Astrocyte of the spinal cord (primary cell): ENCODE results near the gene PLP2.
A peak's percentile ranks its signal among the peaks of the same experiment; 100 is the strongest.
"Not testable (repeated sequence)": the region's sequence is repeated elsewhere in the genome, so short reads cannot be mapped to it uniquely, and the experiment has no call there.

Experiments used
- DNase-seq: peaks from one replicate; pipeline ENCODE4 v3.0.0; 2011; ENCODE audit warnings: low read depth, low spot score
- H3K4me3 ChIP-seq: 2 replicates; pipeline ENCODE4 v1.5.1; 2011; ENCODE audit warnings: low read depth, mild to moderate bottlenecking, low read length, moderate library complexity
- in situ Hi-C: cut with HindIII; loops from 2 replicates; pipeline ENCODE4 v1.10.0; 2017; ENCODE audit warnings: low sequenced_read_pairs
- TF ChIP-seq, protein P1 (sequence below): IDR thresholded peaks from 2 replicates; pipeline ENCODE4 v1.5.1; 2012; ENCODE audit warnings: low read depth, mild to moderate bottlenecking, low read length, inconsistent platforms

Gene PLP2

DNA sequence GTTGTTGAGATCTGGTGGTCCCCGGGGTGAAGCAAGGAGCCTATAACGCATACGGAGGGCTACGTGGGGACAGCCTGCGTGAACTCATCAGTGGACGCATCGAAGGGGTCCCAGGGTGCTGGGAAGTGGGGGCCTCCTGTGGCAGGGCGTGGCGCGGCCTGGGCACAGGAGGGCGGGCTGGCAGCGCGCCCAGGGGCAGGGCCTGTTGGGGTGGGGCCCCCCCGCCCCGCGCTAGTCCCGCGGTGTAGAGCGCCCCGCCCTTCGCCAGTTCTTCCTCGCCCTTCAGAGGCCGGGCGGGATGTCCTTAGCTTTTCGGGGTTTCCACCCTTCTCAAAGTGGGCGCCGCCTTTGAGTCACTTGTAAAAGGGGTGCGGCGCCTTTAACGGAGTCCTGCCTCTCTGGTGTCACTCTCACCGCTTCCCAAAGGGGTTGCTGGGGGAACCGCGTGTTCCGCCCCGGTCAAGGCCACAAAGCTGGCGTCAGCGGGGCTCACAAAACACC is 632 bp downstream of the PLP2 start:
- TF ChIP-seq, protein P1, sequence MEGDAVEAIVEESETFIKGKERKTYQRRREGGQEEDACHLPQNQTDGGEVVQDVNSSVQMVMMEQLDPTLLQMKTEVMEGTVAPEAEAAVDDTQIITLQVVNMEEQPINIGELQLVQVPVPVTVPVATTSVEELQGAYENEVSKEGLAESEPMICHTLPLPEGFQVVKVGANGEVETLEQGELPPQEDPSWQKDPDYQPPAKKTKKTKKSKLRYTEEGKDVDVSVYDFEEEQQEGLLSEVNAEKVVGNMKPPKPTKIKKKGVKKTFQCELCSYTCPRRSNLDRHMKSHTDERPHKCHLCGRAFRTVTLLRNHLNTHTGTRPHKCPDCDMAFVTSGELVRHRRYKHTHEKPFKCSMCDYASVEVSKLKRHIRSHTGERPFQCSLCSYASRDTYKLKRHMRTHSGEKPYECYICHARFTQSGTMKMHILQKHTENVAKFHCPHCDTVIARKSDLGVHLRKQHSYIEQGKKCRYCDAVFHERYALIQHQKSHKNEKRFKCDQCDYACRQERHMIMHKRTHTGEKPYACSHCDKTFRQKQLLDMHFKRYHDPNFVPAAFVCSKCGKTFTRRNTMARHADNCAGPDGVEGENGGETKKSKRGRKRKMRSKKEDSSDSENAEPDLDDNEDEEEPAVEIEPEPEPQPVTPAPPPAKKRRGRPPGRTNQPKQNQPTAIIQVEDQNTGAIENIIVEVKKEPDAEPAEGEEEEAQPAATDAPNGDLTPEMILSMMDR = no peak
- in situ Hi-C loops = no loop called here
- DNase-seq = peak; percentile 39
- H3K4me3 ChIP-seq = peak overlapping the region; percentile 72

DNA sequence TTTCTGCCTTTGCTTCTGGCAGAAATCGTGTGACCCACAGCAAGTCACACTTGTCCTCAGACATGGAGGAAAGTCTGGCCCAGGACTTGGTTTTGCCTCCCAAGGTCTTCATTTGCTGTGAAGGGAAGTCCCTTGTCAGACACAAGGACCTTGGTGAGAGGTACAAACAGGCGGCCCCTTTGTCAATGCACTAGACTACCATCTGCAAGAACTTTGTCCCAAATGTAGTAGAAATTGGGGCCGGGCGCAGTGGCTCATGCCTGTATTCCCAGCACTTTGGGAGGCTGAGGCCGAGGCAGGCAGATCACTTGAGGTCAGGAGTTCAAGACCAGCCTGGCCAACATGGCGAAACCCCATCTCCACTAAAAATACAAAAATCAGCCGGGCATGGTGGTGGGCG is 1.8 kb downstream of the PLP2 start:
- H3K4me3 ChIP-seq, DNase-seq, in situ Hi-C loops: not testable (repeated sequence)

DNA sequence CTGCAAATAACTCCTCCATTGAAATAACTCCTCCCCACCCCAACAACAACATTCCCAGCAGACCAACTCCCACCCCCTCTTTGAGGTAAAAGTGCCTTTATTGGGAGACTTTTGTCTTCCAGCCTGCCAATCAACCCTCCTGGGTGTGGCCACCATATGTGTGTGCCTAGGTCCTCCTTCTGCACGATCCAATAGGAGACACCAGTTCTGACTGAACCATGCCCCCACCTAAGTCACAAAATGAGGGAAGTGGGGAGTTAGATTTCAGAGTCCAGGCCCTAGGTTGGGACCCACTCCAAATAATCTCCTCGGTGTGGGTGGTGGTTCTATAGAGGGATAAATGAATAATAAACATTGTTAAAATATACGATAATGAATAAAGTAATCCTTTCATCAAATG is 3.0 kb downstream of the PLP2 start:
- no peak for DNase-seq
- no peak overlapping the region for H3K4me3 ChIP-seq
- in situ Hi-C loops = no loop called here
- TF ChIP-seq, protein P1 = no peak

DNA sequence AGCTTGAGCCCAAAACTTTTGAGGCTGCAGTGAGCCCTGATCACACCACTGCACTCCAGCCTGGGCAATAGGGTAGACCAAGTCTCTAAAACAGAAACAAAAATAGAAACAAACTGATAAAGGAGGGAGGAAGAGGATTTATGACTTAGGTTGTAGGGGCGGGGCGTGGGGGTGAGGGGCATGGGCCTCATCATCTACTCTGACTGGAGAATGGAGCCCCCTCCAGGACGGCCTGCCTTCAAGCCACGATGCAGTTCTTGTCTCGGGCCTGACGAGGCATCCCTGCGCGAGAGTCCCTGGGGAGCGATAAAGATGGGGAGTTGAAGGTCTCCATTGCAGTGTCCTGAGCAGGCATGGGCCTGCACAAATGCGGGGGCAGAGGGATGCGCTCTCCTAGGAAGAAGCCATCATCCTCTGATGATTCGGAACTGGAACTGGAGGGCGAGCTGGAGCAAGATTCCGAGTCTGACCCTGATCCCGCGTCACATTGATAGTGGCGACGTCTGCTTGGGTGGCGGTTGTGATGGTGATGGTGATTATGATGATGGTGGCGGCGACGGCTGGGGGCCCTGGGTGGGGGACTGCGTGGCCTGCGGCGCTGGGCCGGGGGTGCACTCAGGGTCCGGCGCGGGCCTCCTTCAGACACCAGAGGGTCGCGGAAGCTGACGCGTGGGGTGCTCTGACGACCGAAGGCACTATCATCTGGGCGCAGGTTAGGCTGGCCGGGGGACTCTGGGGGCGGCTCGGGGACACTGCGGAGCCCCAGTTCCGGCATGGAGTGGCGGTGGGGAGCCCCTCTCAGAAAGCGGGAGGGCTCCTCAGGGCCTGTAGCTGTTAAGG is 4.0 kb downstream of the PLP2 start:
- in situ Hi-C loops = no loop called here
- DNase-seq = no peak
- H3K4me3 ChIP-seq = no peak overlapping the region
- TF ChIP-seq, protein P1 = no peak

DNA sequence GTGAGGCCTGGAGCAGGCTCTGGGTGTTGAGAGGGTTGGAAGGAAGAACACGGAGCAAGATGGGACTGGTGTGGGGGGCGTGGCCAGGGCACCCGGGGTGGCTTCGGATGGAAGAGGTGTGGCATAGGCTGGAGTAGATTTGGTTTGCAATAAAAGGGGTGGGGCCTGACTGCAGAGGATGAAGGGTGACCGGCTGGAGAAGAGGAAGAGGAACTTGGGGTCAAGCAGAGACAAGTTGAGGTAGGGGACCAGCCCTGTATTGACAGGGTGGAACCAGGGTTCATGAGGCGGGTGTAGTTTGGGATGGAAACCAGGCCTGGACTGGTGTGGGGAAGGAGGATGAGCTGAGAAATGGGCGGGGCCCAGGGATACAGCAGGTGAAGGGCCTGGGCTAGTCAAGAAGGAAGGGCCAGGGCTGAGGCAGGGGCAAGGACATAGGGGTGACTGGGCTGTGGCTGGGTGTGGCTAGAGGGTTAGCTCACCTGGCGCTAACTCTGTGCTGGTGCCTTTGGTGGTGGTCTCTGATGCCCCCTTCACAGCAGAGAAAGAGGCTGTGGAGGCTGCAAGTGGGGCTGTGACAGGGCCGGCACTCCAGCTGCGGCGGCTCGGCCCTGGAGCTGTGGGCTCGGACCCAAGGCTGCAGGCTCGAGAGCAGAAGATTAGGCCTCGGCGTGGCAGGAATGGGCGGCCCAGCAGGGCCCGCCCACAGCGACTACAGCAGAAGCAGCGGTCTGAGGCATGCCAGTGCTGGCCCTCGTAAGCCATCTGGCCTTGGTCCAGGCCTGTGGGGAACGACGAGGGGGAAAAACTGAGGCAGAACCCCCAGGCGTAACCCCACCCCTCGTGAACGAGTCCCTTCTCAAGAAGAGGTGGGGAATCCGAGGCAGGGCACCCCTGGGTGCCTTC is 5.0 kb downstream of the PLP2 start:
- in situ Hi-C loops = no loop called here
- TF ChIP-seq, protein P1 = no peak
- H3K4me3 ChIP-seq = no peak overlapping the region
- DNase-seq = no peak

DNA sequence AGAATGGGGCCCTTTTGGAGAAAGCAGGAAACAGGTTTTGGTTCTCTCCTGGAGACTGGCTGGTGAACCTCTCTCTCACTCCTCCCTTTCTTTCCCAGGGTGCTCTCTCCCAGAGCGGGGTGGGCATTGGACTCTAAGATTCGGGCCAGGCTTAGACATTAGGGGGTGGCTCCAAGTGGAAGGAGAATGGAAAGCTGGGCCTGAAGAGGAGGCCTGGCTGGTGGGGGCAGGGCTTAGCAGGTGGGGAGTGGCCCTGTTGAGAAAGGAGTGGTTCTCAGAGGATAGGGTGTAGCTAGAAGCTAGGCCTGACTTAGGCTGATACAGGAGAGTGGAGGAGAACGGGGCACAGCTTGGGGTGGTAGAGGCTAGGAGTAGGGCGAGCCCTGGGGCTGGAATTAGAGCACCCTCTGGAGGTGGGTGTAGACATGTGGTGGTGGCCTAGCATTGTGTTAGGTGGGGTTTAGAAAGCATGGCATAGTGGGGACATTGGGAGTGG is 5.7 kb downstream of the PLP2 start:
- in situ Hi-C loops = no loop called here
- no peak overlapping the region for H3K4me3 ChIP-seq
- no peak for DNase-seq
- TF ChIP-seq, protein P1 = peak; percentile 9
